Activated naive CD4-positive, alpha-beta T cell treated with anti-CD3 and anti-CD28 coated beads, Interleukin-2, amount 50 U/mL, for 24 hours (primary cell): Measurements from ENCODE around the gene URGCP.

Source experiments
- H3K27ac Mint-ChIP-seq: one replicate; pipeline ENCODE4 v1.8.0; 2021; ENCODE audit warnings: mild to moderate bottlenecking, mixed read lengths
- H3K27me3 Mint-ChIP-seq: one replicate; pipeline ENCODE4 v1.8.0; 2021; ENCODE audit warnings: mixed read lengths
- H3K36me3 Mint-ChIP-seq: one replicate; pipeline ENCODE4 v1.8.0; 2021; ENCODE audit warnings: mixed read lengths
- H3K4me1 Mint-ChIP-seq: one replicate; pipeline ENCODE4 v1.8.0; 2021; ENCODE audit warnings: mixed read lengths
- H3K4me3 Mint-ChIP-seq: one replicate; pipeline ENCODE4 v1.8.0; 2021; ENCODE audit warnings: mild to moderate bottlenecking, mixed read lengths
- H3K9me3 Mint-ChIP-seq: one replicate; pipeline ENCODE4 v1.8.0; 2021; ENCODE audit warnings: mixed read lengths

Gene URGCP

GRCh38 chr7:43870316-43870715 is 36.1 kb downstream of the URGCP start:
- Mint-ChIP-seq H3K27me3 (no peaks in the 10 kb centered on the region), H3K4me3 (peak overlapping the region; percentile 21), H3K36me3 (peaks cover 14% of the 10 kb centered on the region), H3K27ac (no peak overlapping the region), H3K9me3 (no peaks in the 10 kb centered on the region), H3K4me1 (peaks cover 23% of the 10 kb centered on the region)

GRCh38 chr7:43869867-43870240 is 36.5 kb downstream of the URGCP start:
- H3K27me3 Mint-ChIP-seq = no peaks in the 10 kb centered on the region
- H3K27ac Mint-ChIP-seq = peak overlapping the region; percentile 92
- peaks cover 13% of the 10 kb centered on the region for H3K36me3 Mint-ChIP-seq
- H3K9me3 Mint-ChIP-seq = no peaks in the 10 kb centered on the region
- H3K4me1 Mint-ChIP-seq = peaks cover 23% of the 10 kb centered on the region
- H3K4me3 Mint-ChIP-seq = peak overlapping the region; percentile 86

- Mint-ChIP-seq H3K4me3 (peak within 1 kb of the TSS; percentile 86), H3K9me3 (no peaks in the 10 kb centered on the region), H3K4me1 (peaks cover 23% of the 10 kb centered on the region), H3K36me3 (peaks cover 12% of the 10 kb centered on the region), H3K27ac (peak within 1 kb of the TSS; percentile 92), H3K27me3 (no peaks in the 10 kb centered on the region)
Measured at GRCh38 chr7:43869006-43869866, 37.2 kb downstream of the URGCP start, which contains the start of gene MRPS24. MRPS24 (minus strand) TSS chr7:43869517; CDS start chr7:43869495, 22 bp downstream.

- peak overlapping the region; percentile 86 for H3K4me3 Mint-ChIP-seq
- H3K9me3 Mint-ChIP-seq = no peaks in the 10 kb centered on the region
- no peaks in the 10 kb centered on the region for H3K27me3 Mint-ChIP-seq
- peaks cover 12% of the 10 kb centered on the region for H3K36me3 Mint-ChIP-seq
- H3K4me1 Mint-ChIP-seq = peaks cover 23% of the 10 kb centered on the region
- H3K27ac Mint-ChIP-seq = peak overlapping the region; percentile 77
Measured at GRCh38 chr7:43868681-43869005, 37.8 kb downstream of the URGCP start.

- Mint-ChIP-seq H3K27ac (peak overlapping the region; percentile 77), H3K4me3 (peak overlapping the region; percentile 86), H3K36me3 (peaks cover 12% of the 10 kb centered on the region), H3K9me3 (no peaks in the 10 kb centered on the region), H3K4me1 (peaks cover 23% of the 10 kb centered on the region), H3K27me3 (no peaks in the 10 kb centered on the region)
Measured at GRCh38 chr7:43868181-43868580, 38.2 kb downstream of the URGCP start.

- no peaks in the 10 kb centered on the region for H3K9me3 Mint-ChIP-seq
- H3K36me3 Mint-ChIP-seq = peaks cover 12% of the 10 kb centered on the region
- no peaks in the 10 kb centered on the region for H3K27me3 Mint-ChIP-seq
- H3K4me3 Mint-ChIP-seq = no peak overlapping the region
- H3K27ac Mint-ChIP-seq = no peak overlapping the region
- peaks cover 22% of the 10 kb centered on the region for H3K4me1 Mint-ChIP-seq
Measured at GRCh38 chr7:43865277-43865676, 41.1 kb downstream of the URGCP start.

- H3K4me3 Mint-ChIP-seq = no peak overlapping the region
- no peaks in the 10 kb centered on the region for H3K9me3 Mint-ChIP-seq
- H3K27me3 Mint-ChIP-seq = no peaks in the 10 kb centered on the region
- peaks cover 12% of the 10 kb centered on the region for H3K36me3 Mint-ChIP-seq
- peaks cover 13% of the 10 kb centered on the region for H3K4me1 Mint-ChIP-seq
- H3K27ac Mint-ChIP-seq = no peak overlapping the region
Measured at GRCh38 chr7:43864126-43864525, 42.3 kb downstream of the URGCP start.

- no peaks in the 10 kb centered on the region for H3K27me3 Mint-ChIP-seq
- no peak overlapping the region for H3K27ac Mint-ChIP-seq
- no peaks in the 10 kb centered on the region for H3K4me1 Mint-ChIP-seq
- H3K36me3 Mint-ChIP-seq = no peaks in the 10 kb centered on the region
- no peak overlapping the region for H3K4me3 Mint-ChIP-seq
- no peaks in the 10 kb centered on the region for H3K9me3 Mint-ChIP-seq
Measured at GRCh38 chr7:43856996-43857395, 49.4 kb downstream of the URGCP start.

GRCh38 chr7:43856316-43856715 is 50.1 kb downstream of the URGCP start:
- Mint-ChIP-seq H3K4me1 (no peaks in the 10 kb centered on the region), H3K4me3 (no peak overlapping the region), H3K36me3 (no peaks in the 10 kb centered on the region), H3K27me3 (no peaks in the 10 kb centered on the region), H3K9me3 (no peaks in the 10 kb centered on the region), H3K27ac (no peak overlapping the region)

- Mint-ChIP-seq H3K9me3 (no peaks in the 10 kb centered on the region), H3K36me3 (no peaks in the 10 kb centered on the region), H3K4me3 (no peak overlapping the region), H3K27ac (no peak overlapping the region), H3K27me3 (no peaks in the 10 kb centered on the region), H3K4me1 (no peaks in the 10 kb centered on the region)
Measured at GRCh38 chr7:43855176-43855575, 51.2 kb downstream of the URGCP start.

- Mint-ChIP-seq H3K9me3 (no peaks in the 10 kb centered on the region), H3K27me3 (no peaks in the 10 kb centered on the region), H3K4me1 (no peaks in the 10 kb centered on the region), H3K27ac (no peak overlapping the region), H3K4me3 (no peak overlapping the region), H3K36me3 (no peaks in the 10 kb centered on the region)
Measured at GRCh38 chr7:43851805-43852204, 54.6 kb downstream of the URGCP start.

GRCh38 chr7:43850348-43851116 is 55.9 kb downstream of the URGCP start:
- Mint-ChIP-seq H3K36me3 (no peaks in the 10 kb centered on the region), H3K27me3 (no peaks in the 10 kb centered on the region), H3K4me3 (no peak overlapping the region), H3K4me1 (no peaks in the 10 kb centered on the region), H3K27ac (no peak overlapping the region), H3K9me3 (no peaks in the 10 kb centered on the region)

- Mint-ChIP-seq H3K27me3 (no peaks in the 10 kb centered on the region), H3K4me1 (no peaks in the 10 kb centered on the region), H3K9me3 (no peaks in the 10 kb centered on the region), H3K36me3 (no peaks in the 10 kb centered on the region), H3K4me3 (no peak overlapping the region), H3K27ac (no peak overlapping the region)
Measured at GRCh38 chr7:43849047-43849446, 57.3 kb downstream of the URGCP start.

GRCh38 chr7:43847496-43847895 is 58.9 kb downstream of the URGCP start:
- Mint-ChIP-seq H3K4me1 (no peaks in the 10 kb centered on the region), H3K9me3 (no peaks in the 10 kb centered on the region), H3K27ac (no peak overlapping the region), H3K36me3 (no peaks in the 10 kb centered on the region), H3K27me3 (peaks cover 1% of the 10 kb centered on the region), H3K4me3 (no peak overlapping the region)

GRCh38 chr7:43844662-43845061 is 61.7 kb downstream of the URGCP start:
- no peak overlapping the region for H3K27ac Mint-ChIP-seq
- no peaks in the 10 kb centered on the region for H3K9me3 Mint-ChIP-seq
- no peaks in the 10 kb centered on the region for H3K36me3 Mint-ChIP-seq
- H3K4me3 Mint-ChIP-seq = no peak overlapping the region
- H3K4me1 Mint-ChIP-seq = no peaks in the 10 kb centered on the region
- peaks cover 1% of the 10 kb centered on the region for H3K27me3 Mint-ChIP-seq

- Mint-ChIP-seq H3K4me3 (no peak overlapping the region), H3K9me3 (no peaks in the 10 kb centered on the region), H3K4me1 (no peaks in the 10 kb centered on the region), H3K27me3 (peaks cover 1% of the 10 kb centered on the region), H3K36me3 (no peaks in the 10 kb centered on the region), H3K27ac (no peak overlapping the region)
Measured at GRCh38 chr7:43844257-43844656, 62.1 kb downstream of the URGCP start.
